ENCODE measurements around the gene FMO2.

The FMO2 gene

GRCh38 chr1:171185091-171185490 lies at the start of gene FMO2:
Gene FMO2 (plus strand): TSS chr1:171185300. CDS start chr1:171185714, 414 bp downstream.
- no peak for FAIRE-seq

DNA sequence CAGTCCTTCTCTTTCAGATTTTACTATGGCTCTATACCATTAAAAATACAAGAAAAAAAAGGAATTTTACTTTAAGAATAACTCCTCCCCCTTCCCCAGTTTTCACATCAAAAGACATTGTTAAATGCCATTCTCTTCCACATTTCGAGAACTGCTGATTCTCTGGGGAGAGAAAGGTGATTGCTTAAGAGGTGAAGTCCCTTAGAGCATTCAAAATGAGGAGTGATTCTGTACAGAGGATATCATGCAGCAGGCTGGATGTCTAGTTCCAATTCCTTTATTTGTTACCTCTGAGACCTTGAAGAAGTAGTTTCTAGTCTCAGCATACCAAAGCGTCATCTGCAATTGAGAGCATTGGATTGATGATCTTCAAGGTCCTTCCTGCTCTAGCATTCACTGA lies 47.5 kb upstream of the FMO2 start:
- TF ChIP-seq POLR2A (IDR thresholded peaks at IDR 0.05; ENCODE audit: low read depth, low read length): no peak
- DNase-seq (ENCODE audit: insufficient read length, low spot score) (no peak), FAIRE-seq (no peak)

More at GRCh38 chr1:171185091-171185490, at the start of gene FMO2:
- no peak for DNase-seq (ENCODE audit: insufficient read length, low spot score)
- no peak for TF ChIP-seq POLR2A (IDR thresholded peaks at IDR 0.05; ENCODE audit: low read depth, low read length)

DNA sequence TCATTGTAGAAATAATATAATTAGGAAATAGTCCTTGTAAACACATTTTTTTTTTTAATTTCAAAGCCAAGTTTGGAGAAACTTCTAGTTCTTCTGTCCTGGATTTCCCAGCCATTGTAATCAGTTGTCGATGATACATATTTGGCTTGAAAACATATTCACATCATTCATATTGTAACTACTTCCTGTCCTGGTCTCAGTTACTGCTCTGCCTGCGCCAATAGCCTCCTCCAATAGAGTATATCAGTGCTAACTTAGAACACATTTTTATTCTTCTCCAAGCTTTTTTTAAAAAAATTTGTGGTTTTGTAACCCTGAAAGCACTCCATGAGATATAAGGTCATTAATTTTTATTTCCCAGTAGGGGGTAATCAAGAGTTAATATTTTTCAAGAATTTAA lies 46.1 kb upstream of the FMO2 start:
- FAIRE-seq (no peak), DNase-seq (ENCODE audit: insufficient read length, low spot score) (no peak)
- TF ChIP-seq POLR2A (IDR thresholded peaks at IDR 0.05; ENCODE audit: low read depth, low read length): no peak

DNA sequence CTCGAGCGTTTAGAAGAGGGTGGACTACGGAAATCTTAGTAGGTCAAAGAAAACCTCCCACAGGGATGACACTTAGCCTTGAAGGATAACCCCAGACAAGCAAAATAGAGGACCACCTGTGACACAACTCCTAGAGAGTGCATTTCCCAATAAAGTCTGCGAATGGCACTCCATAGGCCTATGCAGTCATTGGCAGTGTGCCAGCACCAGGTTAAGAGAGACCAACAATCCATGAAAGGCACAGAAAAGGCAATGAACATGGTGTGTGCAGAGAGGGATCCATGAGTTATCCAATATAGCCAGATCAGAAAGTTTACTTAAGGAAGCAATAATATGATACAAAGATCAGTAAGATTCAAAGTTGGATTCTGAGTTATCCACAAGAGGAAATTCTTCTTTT lies 45.2 kb upstream of the FMO2 start:
- no peak for FAIRE-seq
- DNase-seq (ENCODE audit: insufficient read length, low spot score): no peak
- TF ChIP-seq POLR2A (IDR thresholded peaks at IDR 0.05; ENCODE audit: low read depth, low read length): no peak

DNA sequence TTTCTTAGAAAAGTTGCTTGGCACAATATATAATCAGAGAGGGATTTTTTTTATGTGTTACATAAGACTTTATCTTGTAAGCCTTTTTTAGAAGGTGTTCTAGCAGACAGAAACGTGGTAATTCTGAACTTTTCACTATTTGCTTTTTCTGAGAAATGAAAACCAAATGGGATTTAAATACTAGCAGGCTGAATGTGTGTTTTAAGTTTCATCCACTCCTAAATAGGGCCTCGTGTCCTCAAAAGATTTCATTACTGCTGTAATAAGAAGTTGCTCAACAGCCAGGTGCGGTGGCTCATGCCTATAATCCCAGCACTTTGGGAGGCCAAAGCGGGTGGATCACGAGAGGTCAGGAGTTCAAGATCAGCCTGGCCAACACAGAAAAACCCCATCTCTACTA lies 44.7 kb upstream of the FMO2 start:
- TF ChIP-seq POLR2A (IDR thresholded peaks at IDR 0.05; ENCODE audit: low read depth, low read length): no peak
- FAIRE-seq: no peak
- no peak for DNase-seq (ENCODE audit: insufficient read length, low spot score)

- FAIRE-seq: no peak
- no peak for TF ChIP-seq POLR2A (IDR thresholded peaks at IDR 0.05; ENCODE audit: low read depth, low read length)
- no peak for DNase-seq (ENCODE audit: insufficient read length, low spot score)
Observed at GRCh38 chr1:171140956-171141687, 44.0 kb upstream of the FMO2 start.

GRCh38 chr1:171141688-171142415 lies 43.2 kb upstream of the FMO2 start:
- TF ChIP-seq POLR2A (IDR thresholded peaks at IDR 0.05; ENCODE audit: low read depth, low read length): no peak
- no peak for DNase-seq (ENCODE audit: insufficient read length, low spot score)
- no peak for FAIRE-seq

GRCh38 chr1:171142416-171143385 lies 42.4 kb upstream of the FMO2 start:
- TF ChIP-seq POLR2A (IDR thresholded peaks at IDR 0.05; ENCODE audit: low read depth, low read length): no peak
- FAIRE-seq: no peak
- no peak for DNase-seq (ENCODE audit: insufficient read length, low spot score)

DNA sequence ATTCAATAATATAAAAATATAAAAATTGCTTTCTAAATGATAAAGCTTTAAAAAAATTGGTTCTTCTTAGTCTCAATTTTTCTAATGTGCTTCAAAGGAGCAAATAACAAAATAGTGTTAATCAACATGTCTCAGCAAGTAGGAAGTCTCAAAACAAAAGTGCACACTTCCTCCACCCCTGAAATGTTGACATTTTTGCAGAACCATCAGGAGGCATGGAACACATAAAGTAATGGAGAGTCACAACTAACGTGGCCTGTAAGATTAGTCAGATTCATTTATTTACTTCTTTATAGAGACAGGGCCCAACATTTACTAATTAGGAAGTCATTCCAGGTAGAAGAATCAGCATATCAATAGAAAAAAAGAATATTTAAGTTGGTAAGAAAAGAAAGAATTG lies 34.9 kb upstream of the FMO2 start:
- DNase-seq (ENCODE audit: insufficient read length, low spot score) (no peak), FAIRE-seq (no peak)
- TF ChIP-seq POLR2A (IDR thresholded peaks at IDR 0.05; ENCODE audit: low read depth, low read length): no peak

- no peak for DNase-seq (ENCODE audit: insufficient read length, low spot score)
- FAIRE-seq: no peak
- TF ChIP-seq POLR2A (IDR thresholded peaks at IDR 0.05; ENCODE audit: low read depth, low read length): no peak
Observed at GRCh38 chr1:171152549-171152948, 32.6 kb upstream of the FMO2 start.

- TF ChIP-seq POLR2A (IDR thresholded peaks at IDR 0.05; ENCODE audit: low read depth, low read length): no peak
- DNase-seq (ENCODE audit: insufficient read length, low spot score): no peak
- FAIRE-seq: no peak
Observed at GRCh38 chr1:171155484-171155883, 29.6 kb upstream of the FMO2 start.

DNA sequence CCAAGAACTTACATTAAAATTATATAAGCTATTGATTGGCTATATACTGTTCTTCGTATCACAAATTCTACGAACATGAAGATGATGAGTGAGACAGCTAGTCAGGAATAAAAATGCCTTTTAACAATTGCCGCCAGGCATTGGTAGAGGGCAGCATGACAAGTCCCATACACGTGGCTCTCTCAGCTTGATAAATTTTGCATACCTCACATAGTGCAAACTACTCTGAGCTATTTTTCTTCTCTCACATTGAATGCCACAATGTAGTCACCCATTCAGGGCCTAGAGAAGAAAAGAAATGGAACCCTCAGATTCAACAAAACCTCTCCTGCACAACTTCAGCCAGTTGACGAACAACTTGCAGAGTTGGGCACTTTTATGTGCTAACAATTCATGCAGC lies 27.0 kb upstream of the FMO2 start:
- FAIRE-seq: no peak
- no peak for TF ChIP-seq POLR2A (IDR thresholded peaks at IDR 0.05; ENCODE audit: low read depth, low read length)
- DNase-seq (ENCODE audit: insufficient read length, low spot score): no peak

GRCh38 chr1:171158551-171158950 lies 26.5 kb upstream of the FMO2 start:
- DNase-seq (ENCODE audit: insufficient read length, low spot score) (no peak), FAIRE-seq (no peak)
- no peak for TF ChIP-seq POLR2A (IDR thresholded peaks at IDR 0.05; ENCODE audit: low read depth, low read length)

DNA sequence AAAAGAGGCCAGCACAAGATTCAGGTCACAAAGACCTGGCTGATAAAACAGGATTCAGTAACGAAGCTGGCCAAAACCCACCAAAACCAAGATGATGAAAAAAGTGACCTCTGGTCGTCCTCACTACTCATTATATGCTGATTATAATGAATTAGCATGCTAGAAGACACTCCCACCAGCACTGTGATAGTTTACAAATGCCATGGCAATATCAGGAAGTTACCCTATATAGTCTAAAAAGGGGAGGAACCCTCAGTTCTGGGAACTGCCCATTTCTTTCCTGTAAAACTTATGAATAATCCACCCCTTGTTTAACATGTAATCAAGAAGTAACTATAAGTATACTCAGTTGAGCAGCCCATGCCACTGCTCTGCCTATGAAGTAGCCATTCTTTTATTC lies 26.0 kb upstream of the FMO2 start:
- no peak for DNase-seq (ENCODE audit: insufficient read length, low spot score)
- FAIRE-seq: no peak

More for the DNA sequence above, 26.0 kb upstream of the FMO2 start:
- no peak for TF ChIP-seq POLR2A (IDR thresholded peaks at IDR 0.05; ENCODE audit: low read depth, low read length)
